ENCODE results near the gene C6orf120.

DNA sequence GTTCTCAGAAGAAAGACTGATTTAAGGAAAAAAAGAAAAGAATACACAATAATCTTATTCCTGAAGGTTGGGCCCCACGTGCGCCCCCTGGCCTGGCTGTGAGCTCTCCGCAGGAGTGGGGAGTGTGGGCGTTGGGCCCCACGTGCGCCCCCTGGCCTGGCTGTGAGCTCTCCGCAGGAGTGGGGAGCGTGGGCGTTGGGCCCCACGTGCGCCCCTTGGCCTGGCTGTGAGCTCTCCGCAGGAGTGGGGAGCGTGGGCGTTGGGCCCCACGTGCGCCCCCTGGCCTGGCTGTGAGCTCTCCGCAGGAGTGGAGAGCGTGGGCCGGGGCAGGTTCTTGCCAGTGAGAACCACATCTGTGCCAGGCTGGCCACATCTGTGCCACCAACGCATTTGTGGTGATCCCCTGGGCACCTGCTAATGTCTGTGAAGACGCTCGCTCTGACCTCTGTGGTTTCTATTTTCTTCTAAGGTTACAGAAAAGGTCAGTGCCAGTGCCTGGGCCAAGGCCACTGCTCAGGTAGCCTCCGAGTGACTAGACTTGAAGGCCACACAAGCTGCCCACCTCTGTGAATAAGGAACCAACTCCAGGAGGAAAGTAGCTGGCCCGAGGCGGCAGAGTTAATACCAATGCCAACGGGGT, 41.1 kb upstream of the C6orf120 start:
- no peak for TF ChIP-seq POLR2A (IDR thresholded peaks at IDR 0.05)
- TF ChIP-seq, protein P1, sequence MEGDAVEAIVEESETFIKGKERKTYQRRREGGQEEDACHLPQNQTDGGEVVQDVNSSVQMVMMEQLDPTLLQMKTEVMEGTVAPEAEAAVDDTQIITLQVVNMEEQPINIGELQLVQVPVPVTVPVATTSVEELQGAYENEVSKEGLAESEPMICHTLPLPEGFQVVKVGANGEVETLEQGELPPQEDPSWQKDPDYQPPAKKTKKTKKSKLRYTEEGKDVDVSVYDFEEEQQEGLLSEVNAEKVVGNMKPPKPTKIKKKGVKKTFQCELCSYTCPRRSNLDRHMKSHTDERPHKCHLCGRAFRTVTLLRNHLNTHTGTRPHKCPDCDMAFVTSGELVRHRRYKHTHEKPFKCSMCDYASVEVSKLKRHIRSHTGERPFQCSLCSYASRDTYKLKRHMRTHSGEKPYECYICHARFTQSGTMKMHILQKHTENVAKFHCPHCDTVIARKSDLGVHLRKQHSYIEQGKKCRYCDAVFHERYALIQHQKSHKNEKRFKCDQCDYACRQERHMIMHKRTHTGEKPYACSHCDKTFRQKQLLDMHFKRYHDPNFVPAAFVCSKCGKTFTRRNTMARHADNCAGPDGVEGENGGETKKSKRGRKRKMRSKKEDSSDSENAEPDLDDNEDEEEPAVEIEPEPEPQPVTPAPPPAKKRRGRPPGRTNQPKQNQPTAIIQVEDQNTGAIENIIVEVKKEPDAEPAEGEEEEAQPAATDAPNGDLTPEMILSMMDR (IDR thresholded peaks at IDR 0.05) = no peak
